Measurements from ENCODE around the gene CEP128. TPM values are rescaled to one million over a fixed set of nuclear protein-coding genes. Genes with fewer than 3 reads are reported as not detected.

The CEP128 gene
- total RNA-seq, 1 experiment from 2014 or later, result 10.6 TPM

- no peak overlapping the region for H3K4me3 ChIP-seq (ENCODE audit: insufficient read depth, low read depth, low read length)
- no peak for DNase-seq
These were observed 313.0 kb downstream of the CEP128 start for GRCh38 chr14:80628547-80628946.

GRCh38 chr14:80627745-80628144, 313.8 kb downstream of the CEP128 start:
- DNase-seq, result no peak
- Histone ChIP-seq H3K4me3 (ENCODE audit: insufficient read depth, low read depth, low read length) (no peak overlapping the region), H3K27me3 (ENCODE audit: control insufficient read depth, insufficient read depth, low read length) (no peaks in the 10 kb centered on the region), H3K36me3 (replicated peaks; ENCODE audit: control insufficient read depth, insufficient read depth, low read length) (no peaks in the 10 kb centered on the region)

More at GRCh38 chr14:80628547-80628946, 313.0 kb downstream of the CEP128 start:
- H3K36me3 ChIP-seq (replicated peaks; ENCODE audit: control insufficient read depth, insufficient read depth, low read length), result no peaks in the 10 kb centered on the region
- no peaks in the 10 kb centered on the region for H3K27me3 ChIP-seq (ENCODE audit: control insufficient read depth, insufficient read depth, low read length)

GRCh38 chr14:80624581-80624980, 317.0 kb downstream of the CEP128 start:
- H3K4me3 ChIP-seq (ENCODE audit: insufficient read depth, low read depth, low read length), result no peak overlapping the region
- no peak for DNase-seq
- no peaks in the 10 kb centered on the region for H3K27me3 ChIP-seq (ENCODE audit: control insufficient read depth, insufficient read depth, low read length)
- no peaks in the 10 kb centered on the region for H3K36me3 ChIP-seq (replicated peaks; ENCODE audit: control insufficient read depth, insufficient read depth, low read length)

- DNase-seq, result no peak
- Histone ChIP-seq H3K36me3 (replicated peaks; ENCODE audit: control insufficient read depth, insufficient read depth, low read length) (no peaks in the 10 kb centered on the region), H3K27me3 (ENCODE audit: control insufficient read depth, insufficient read depth, low read length) (no peaks in the 10 kb centered on the region), H3K4me3 (ENCODE audit: insufficient read depth, low read depth, low read length) (no peak overlapping the region)
These were observed 319.8 kb downstream of the CEP128 start for GRCh38 chr14:80621701-80622100.

- H3K27me3 ChIP-seq (ENCODE audit: control insufficient read depth, insufficient read depth, low read length), result no peaks in the 10 kb centered on the region
- no peak overlapping the region for H3K4me3 ChIP-seq (ENCODE audit: insufficient read depth, low read depth, low read length)
- no peaks in the 10 kb centered on the region for H3K36me3 ChIP-seq (replicated peaks; ENCODE audit: control insufficient read depth, insufficient read depth, low read length)
- DNase-seq, result no peak
These were observed 321.1 kb downstream of the CEP128 start for GRCh38 chr14:80620434-80620833.

- DNase-seq, result no peak
- Histone ChIP-seq H3K4me3 (ENCODE audit: insufficient read depth, low read depth, low read length) (no peak overlapping the region), H3K36me3 (replicated peaks; ENCODE audit: control insufficient read depth, insufficient read depth, low read length) (no peaks in the 10 kb centered on the region), H3K27me3 (ENCODE audit: control insufficient read depth, insufficient read depth, low read length) (no peaks in the 10 kb centered on the region)
These were observed 322.7 kb downstream of the CEP128 start for GRCh38 chr14:80618751-80619329.

GRCh38 chr14:80615831-80616230, 325.7 kb downstream of the CEP128 start:
- Histone ChIP-seq H3K36me3 (replicated peaks; ENCODE audit: control insufficient read depth, insufficient read depth, low read length) (no peaks in the 10 kb centered on the region), H3K27me3 (ENCODE audit: control insufficient read depth, insufficient read depth, low read length) (no peaks in the 10 kb centered on the region), H3K4me3 (ENCODE audit: insufficient read depth, low read depth, low read length) (no peak overlapping the region)
- no peak for DNase-seq

GRCh38 chr14:80609055-80609454, 332.5 kb downstream of the CEP128 start:
- no peak for DNase-seq

GRCh38 chr14:80608563-80608962, 333.0 kb downstream of the CEP128 start:
- Histone ChIP-seq H3K4me3 (ENCODE audit: insufficient read depth, low read depth, low read length) (no peak overlapping the region), H3K27me3 (ENCODE audit: control insufficient read depth, insufficient read depth, low read length) (no peaks in the 10 kb centered on the region), H3K36me3 (replicated peaks; ENCODE audit: control insufficient read depth, insufficient read depth, low read length) (no peaks in the 10 kb centered on the region)
- no peak for DNase-seq

More at GRCh38 chr14:80609055-80609454, 332.5 kb downstream of the CEP128 start:
- Histone ChIP-seq H3K27me3 (ENCODE audit: control insufficient read depth, insufficient read depth, low read length) (no peaks in the 10 kb centered on the region), H3K4me3 (ENCODE audit: insufficient read depth, low read depth, low read length) (no peak overlapping the region), H3K36me3 (replicated peaks; ENCODE audit: control insufficient read depth, insufficient read depth, low read length) (no peaks in the 10 kb centered on the region)

GRCh38 chr14:80607430-80608190, 333.9 kb downstream of the CEP128 start:
- H3K4me3 ChIP-seq (ENCODE audit: insufficient read depth, low read depth, low read length), result no peak overlapping the region
- H3K36me3 ChIP-seq (replicated peaks; ENCODE audit: control insufficient read depth, insufficient read depth, low read length), result no peaks in the 10 kb centered on the region
- H3K27me3 ChIP-seq (ENCODE audit: control insufficient read depth, insufficient read depth, low read length), result no peaks in the 10 kb centered on the region
- DNase-seq, result no peak

GRCh38 chr14:80606347-80606772, 335.2 kb downstream of the CEP128 start:
- no peak overlapping the region for H3K4me3 ChIP-seq (ENCODE audit: insufficient read depth, low read depth, low read length)
- H3K27me3 ChIP-seq (ENCODE audit: control insufficient read depth, insufficient read depth, low read length), result no peaks in the 10 kb centered on the region
- H3K36me3 ChIP-seq (replicated peaks; ENCODE audit: control insufficient read depth, insufficient read depth, low read length), result no peaks in the 10 kb centered on the region
- DNase-seq, result no peak

GRCh38 chr14:80605536-80605935, 336.0 kb downstream of the CEP128 start:
- DNase-seq, result no peak
- Histone ChIP-seq H3K27me3 (ENCODE audit: control insufficient read depth, insufficient read depth, low read length) (no peaks in the 10 kb centered on the region), H3K36me3 (replicated peaks; ENCODE audit: control insufficient read depth, insufficient read depth, low read length) (no peaks in the 10 kb centered on the region), H3K4me3 (ENCODE audit: insufficient read depth, low read depth, low read length) (no peak overlapping the region)

- no peak overlapping the region for H3K4me3 ChIP-seq (ENCODE audit: insufficient read depth, low read depth, low read length)
- DNase-seq, result no peak
- no peaks in the 10 kb centered on the region for H3K36me3 ChIP-seq (replicated peaks; ENCODE audit: control insufficient read depth, insufficient read depth, low read length)
- no peaks in the 10 kb centered on the region for H3K27me3 ChIP-seq (ENCODE audit: control insufficient read depth, insufficient read depth, low read length)
These were observed 338.6 kb downstream of the CEP128 start for GRCh38 chr14:80602946-80603345.

GRCh38 chr14:80587096-80587724, 354.3 kb downstream of the CEP128 start:
- Histone ChIP-seq H3K4me3 (ENCODE audit: insufficient read depth, low read depth, low read length) (no peak overlapping the region), H3K27me3 (ENCODE audit: control insufficient read depth, insufficient read depth, low read length) (no peaks in the 10 kb centered on the region), H3K36me3 (replicated peaks; ENCODE audit: control insufficient read depth, insufficient read depth, low read length) (no peaks in the 10 kb centered on the region)
- DNase-seq, result no peak

GRCh38 chr14:80586131-80586530, 355.4 kb downstream of the CEP128 start:
- Histone ChIP-seq H3K4me3 (ENCODE audit: insufficient read depth, low read depth, low read length) (no peak overlapping the region), H3K36me3 (replicated peaks; ENCODE audit: control insufficient read depth, insufficient read depth, low read length) (no peaks in the 10 kb centered on the region), H3K27me3 (ENCODE audit: control insufficient read depth, insufficient read depth, low read length) (no peaks in the 10 kb centered on the region)
- no peak for DNase-seq
